Bronchial epithelial cell (primary cell): ENCODE measurements around the gene OLFM4. TPM values are rescaled to one million over a fixed set of nuclear protein-coding genes. Genes with fewer than 3 reads are reported as not detected.

Experiments used
- DNase-seq: peaks from one replicate; pipeline ENCODE4 v3.0.0-alpha.2; 2010; ENCODE audit warnings: low read depth
- FAIRE-seq: peaks from 2 replicates; lab custom pipeline; 2011; peaks lifted over from hg19 to GRCh38; lab: Jason Lieb, UNC
- H3K27me3 ChIP-seq: 2 replicates; pipeline ENCODE4 v1.5.1; 2011; ENCODE audit warnings: low read length; ENCODE audit not compliant: control insufficient read depth, insufficient read depth
- H3K36me3 ChIP-seq: 2 replicates; pipeline ENCODE4 v1.5.1; 2011; ENCODE audit warnings: low read length; ENCODE audit not compliant: control insufficient read depth, insufficient read depth
- H3K4me3 ChIP-seq: 2 replicates; pipeline ENCODE4 v1.5.1; 2011; ENCODE audit warnings: mild to moderate bottlenecking, low read depth, low read length, control low read depth
- total RNA-seq: library from RNA; depleted of rRNA; stranded (reverse); fragments of >200 nt; gene quantifications from 2 replicates; pipeline ENCODE4 v1.2.1, GENCODE V29; 2014
- TF ChIP-seq, protein P1 (sequence below): IDR thresholded peaks from 2 replicates; pipeline ENCODE4 v1.5.1; 2011; ENCODE audit warnings: mild to moderate bottlenecking, moderate library complexity, low read length, control low read depth, inconsistent platforms; ENCODE audit not compliant: insufficient read depth, severe bottlenecking

OLFM4 gene
- total RNA-seq, 1 donor from 2014 or later, result not detected

- H3K4me3 ChIP-seq, result no peak overlapping the region
- TF ChIP-seq, protein P1, sequence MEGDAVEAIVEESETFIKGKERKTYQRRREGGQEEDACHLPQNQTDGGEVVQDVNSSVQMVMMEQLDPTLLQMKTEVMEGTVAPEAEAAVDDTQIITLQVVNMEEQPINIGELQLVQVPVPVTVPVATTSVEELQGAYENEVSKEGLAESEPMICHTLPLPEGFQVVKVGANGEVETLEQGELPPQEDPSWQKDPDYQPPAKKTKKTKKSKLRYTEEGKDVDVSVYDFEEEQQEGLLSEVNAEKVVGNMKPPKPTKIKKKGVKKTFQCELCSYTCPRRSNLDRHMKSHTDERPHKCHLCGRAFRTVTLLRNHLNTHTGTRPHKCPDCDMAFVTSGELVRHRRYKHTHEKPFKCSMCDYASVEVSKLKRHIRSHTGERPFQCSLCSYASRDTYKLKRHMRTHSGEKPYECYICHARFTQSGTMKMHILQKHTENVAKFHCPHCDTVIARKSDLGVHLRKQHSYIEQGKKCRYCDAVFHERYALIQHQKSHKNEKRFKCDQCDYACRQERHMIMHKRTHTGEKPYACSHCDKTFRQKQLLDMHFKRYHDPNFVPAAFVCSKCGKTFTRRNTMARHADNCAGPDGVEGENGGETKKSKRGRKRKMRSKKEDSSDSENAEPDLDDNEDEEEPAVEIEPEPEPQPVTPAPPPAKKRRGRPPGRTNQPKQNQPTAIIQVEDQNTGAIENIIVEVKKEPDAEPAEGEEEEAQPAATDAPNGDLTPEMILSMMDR, result no peak
Observed at GRCh38 chr13:53015971-53016370, 12.6 kb upstream of the OLFM4 start.

DNA sequence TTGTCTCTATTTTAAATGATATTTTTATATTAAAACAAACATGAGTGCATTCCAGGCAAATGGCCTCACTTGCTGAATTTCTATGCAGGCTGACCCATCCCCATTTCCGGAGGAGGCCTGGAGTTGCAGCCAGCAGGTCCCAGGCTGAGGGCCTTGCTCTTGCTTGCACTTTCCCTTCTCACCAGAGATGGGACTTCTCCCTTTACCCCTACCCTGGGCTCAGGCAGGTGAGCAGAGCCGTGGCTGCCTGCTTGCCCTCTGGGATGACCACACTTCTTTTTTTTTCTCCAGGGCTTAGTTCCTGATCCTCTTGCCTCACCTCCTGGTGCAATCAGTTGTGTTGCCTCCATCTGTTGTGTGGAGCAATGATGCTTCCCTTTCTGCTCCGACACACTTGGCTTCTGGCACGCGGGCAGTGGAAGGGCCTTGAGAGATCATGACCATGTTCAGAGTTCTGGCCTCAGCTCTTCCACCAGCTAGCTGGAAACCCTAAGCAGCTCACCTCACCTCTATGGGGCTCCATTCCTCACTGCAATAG lies 11.1 kb upstream of the OLFM4 start:
- H3K4me3 ChIP-seq, result no peak overlapping the region
- FAIRE-seq (no peak), DNase-seq (no peak)
- TF ChIP-seq, protein P1, result no peak
- H3K36me3 ChIP-seq, result no peaks in the 10 kb centered on the region
- peaks cover 2% of the 10 kb centered on the region for H3K27me3 ChIP-seq

More at GRCh38 chr13:53015971-53016370, 12.6 kb upstream of the OLFM4 start:
- no peak for DNase-seq
- no peak for FAIRE-seq
- H3K27me3 ChIP-seq, result peaks cover 4% of the 10 kb centered on the region
- no peaks in the 10 kb centered on the region for H3K36me3 ChIP-seq

DNA sequence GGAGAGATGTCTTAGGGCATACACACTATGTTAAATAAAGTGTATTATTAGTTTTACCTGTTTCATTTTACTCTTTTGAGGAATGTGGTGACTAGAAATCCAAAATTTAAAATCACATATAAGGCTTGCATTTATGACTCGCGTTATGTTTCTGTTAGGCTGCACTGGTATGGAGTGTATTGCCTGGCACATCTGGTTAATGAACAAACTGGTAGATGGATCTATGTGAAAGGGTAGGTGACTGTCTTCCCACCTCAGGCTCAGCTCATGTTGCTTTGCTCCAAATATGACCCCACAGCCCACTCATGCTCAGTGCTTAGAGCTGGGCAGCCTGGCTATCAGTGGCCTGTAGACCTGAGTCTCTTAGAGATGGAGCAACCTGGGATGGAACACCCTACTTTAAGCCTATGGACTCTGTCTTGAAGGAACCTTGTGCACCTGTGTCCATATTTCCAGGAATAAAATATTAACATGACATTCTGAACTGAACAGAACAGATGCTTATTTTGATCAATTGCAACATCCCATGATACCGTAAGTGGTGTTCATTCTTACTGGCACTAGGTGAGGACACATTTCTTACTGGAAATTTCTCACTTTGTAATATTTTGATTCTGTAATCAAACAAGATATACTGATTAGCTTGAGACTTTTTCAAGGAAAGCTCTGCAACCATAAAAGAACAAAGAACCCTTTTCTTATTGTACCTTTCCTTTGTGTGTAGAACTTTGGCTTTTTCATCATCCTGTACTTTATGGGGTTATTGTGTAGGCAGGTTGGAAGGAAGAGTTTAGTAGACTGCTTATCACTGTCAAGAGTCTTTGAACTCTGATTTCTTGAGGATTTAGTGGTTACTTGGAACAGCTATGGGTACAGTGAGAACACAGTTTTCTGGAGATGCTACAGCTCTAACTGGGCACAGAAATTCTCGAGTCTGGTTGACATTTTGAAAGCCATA lies 9.6 kb upstream of the OLFM4 start:
- TF ChIP-seq, protein P1, result no peak
- DNase-seq (no peak), FAIRE-seq (no peak)
- Histone ChIP-seq H3K36me3 (no peaks in the 10 kb centered on the region), H3K4me3 (no peak overlapping the region), H3K27me3 (peaks cover 2% of the 10 kb centered on the region)

GRCh38 chr13:53020764-53021335 lies 7.8 kb upstream of the OLFM4 start:
- Histone ChIP-seq H3K36me3 (no peaks in the 10 kb centered on the region), H3K4me3 (no peak overlapping the region), H3K27me3 (no peaks in the 10 kb centered on the region)
- FAIRE-seq (no peak), DNase-seq (no peak)
- TF ChIP-seq, protein P1, result no peak

GRCh38 chr13:53023246-53023645 lies 5.4 kb upstream of the OLFM4 start:
- Histone ChIP-seq H3K36me3 (no peaks in the 10 kb centered on the region), H3K27me3 (no peaks in the 10 kb centered on the region), H3K4me3 (no peak overlapping the region)
- TF ChIP-seq, protein P1, result no peak
- DNase-seq (no peak), FAIRE-seq (no peak)
